Neural cell (in vitro differentiated cells): ENCODE data around the gene CCDC30. TPM values are rescaled to one million over a fixed set of nuclear protein-coding genes. Genes with fewer than 3 reads are reported as not detected.

ENCODE experiments used
- H2AFZ ChIP-seq: fragments of 200-600, 300-800 bp; sonication (generic), shearing (Covaris generic); 2 replicates; pipeline ENCODE4 v1.6.0; 2014; ENCODE audit warnings: low read depth, mild to moderate bottlenecking, antibody characterized with exemption, low read length, moderate library complexity
- H3F3A ChIP-seq: fragments of 200-600 bp; shearing (Covaris generic); 2 replicates; pipeline ENCODE4 v1.6.1; 2016; ENCODE audit warnings: mild to moderate bottlenecking, moderate library complexity, mixed read lengths, antibody characterized with exemption, low read length; ENCODE audit not compliant: insufficient read depth, poor library complexity, severe bottlenecking
- H3K27ac ChIP-seq: fragments of 200-600, 300-800 bp; sonication (generic), shearing (Covaris generic); 2 replicates; pipeline ENCODE4 v1.5.1; 2014; ENCODE audit warnings: mild to moderate bottlenecking, low read length, moderate library complexity
- H3K27me3 ChIP-seq: fragments of 300-800, 200-600 bp; sonication (generic), shearing (Covaris generic); 2 replicates; pipeline ENCODE4 v1.6.0; 2014; ENCODE audit warnings: mild to moderate bottlenecking, low read depth, low read length, moderate library complexity; ENCODE audit not compliant: insufficient read depth
- H3K36me3 ChIP-seq: fragments of 300-800, 200-600 bp; sonication (generic), shearing (Covaris generic); 2 replicates; pipeline ENCODE4 v1.5.1; 2014; ENCODE audit warnings: mild to moderate bottlenecking, antibody characterized with exemption, low read length, moderate library complexity; ENCODE audit not compliant: insufficient read depth
- H3K4me2 ChIP-seq: fragments of 300-800, 200-600 bp; sonication (generic), shearing (Covaris generic); 2 replicates; pipeline ENCODE4 v1.6.0; 2014; ENCODE audit warnings: mild to moderate bottlenecking, low read length
- H3K4me3 ChIP-seq: fragments of 300-800, 200-600 bp; sonication (generic), shearing (Covaris generic); 2 replicates; pipeline ENCODE4 v1.5.1; 2014; ENCODE audit warnings: mild to moderate bottlenecking, low read length, moderate library complexity
- H3K79me2 ChIP-seq: fragments of 200-600 bp; shearing (Covaris generic); replicated peaks from 2 replicates; pipeline ENCODE4 v1.6.0; 2014; ENCODE audit warnings: mild to moderate bottlenecking, low read length, moderate library complexity; ENCODE audit not compliant: insufficient read depth
- H3K9ac ChIP-seq: fragments of 300-800, 200-600 bp; sonication (generic), shearing (Covaris generic); 2 replicates; pipeline ENCODE4 v1.6.1; 2016; ENCODE audit warnings: mild to moderate bottlenecking, low read length, mixed read lengths
- H3K9me2 ChIP-seq: fragments of 200-600 bp; shearing (Covaris generic); 2 replicates; pipeline ENCODE4 v1.6.1; 2016; ENCODE audit warnings: mild to moderate bottlenecking, low read length, mixed read lengths; ENCODE audit not compliant: insufficient read depth
- H3K9me3 ChIP-seq: fragments of 200-600, 300-800 bp; sonication (generic), shearing (Covaris generic); 2 replicates; pipeline ENCODE4 v1.6.1; 2016; ENCODE audit warnings: mild to moderate bottlenecking, mixed run types, low read length, moderate library complexity, mixed read lengths
- H4K20me1 ChIP-seq: fragments of 200-600 bp; shearing (Covaris generic); 2 replicates; pipeline ENCODE4 v1.6.1; 2016; ENCODE audit warnings: mild to moderate bottlenecking, mixed run types; ENCODE audit not compliant: insufficient read depth
- EP300 ChIP-seq: fragments of 450-650 bp; conservative IDR thresholded peaks from 2 replicates; pipeline ENCODE4 v1.6.1; 2014; ENCODE audit warnings: antibody characterized with exemption, mild to moderate bottlenecking, moderate library complexity; ENCODE audit not compliant: poor library complexity, severe bottlenecking
- MXI1 ChIP-seq: fragments of 450-650 bp; conservative IDR thresholded peaks from 2 replicates; pipeline ENCODE4 v1.6.1; 2014; ENCODE audit warnings: antibody characterized with exemption, mild to moderate bottlenecking; ENCODE audit not compliant: poor library complexity, severe bottlenecking
- POLR2AphosphoS5 ChIP-seq: IDR thresholded peaks from 2 replicates; pipeline ENCODE4 v1.6.1; 2012
- RAD21 ChIP-seq: fragments of 450-650 bp; conservative IDR thresholded peaks from 2 replicates; pipeline ENCODE4 v1.6.1; 2014; ENCODE audit warnings: antibody characterized with exemption, mild to moderate bottlenecking, moderate library complexity
- SMC3 ChIP-seq: fragments of 450-650 bp; conservative IDR thresholded peaks from 2 replicates; pipeline ENCODE4 v1.6.1; 2014; ENCODE audit warnings: antibody characterized with exemption, mild to moderate bottlenecking, moderate library complexity; ENCODE audit not compliant: poor library complexity
- TAF1 ChIP-seq: IDR thresholded peaks from 2 replicates; pipeline ENCODE4 v1.6.1; 2012; ENCODE audit warnings: low read depth
- polyA plus RNA-seq: library from polyadenylated mRNA; depleted of rRNA; stranded (reverse); fragments of >200 nt; gene quantifications from 2 replicates; pipeline ENCODE4 v1.2.3, GENCODE V29; 2014
- TF ChIP-seq, protein P1 (sequence below): fragments of 450-650 bp; IDR thresholded peaks from 2 replicates; pipeline ENCODE4 v1.5.1; 2014; ENCODE audit warnings: antibody characterized with exemption, mild to moderate bottlenecking, moderate library complexity; ENCODE audit not compliant: poor library complexity, severe bottlenecking
- TF ChIP-seq, protein P2 (sequence below): IDR thresholded peaks from 2 replicates; pipeline ENCODE4 v1.6.1; 2012; ENCODE audit warnings: borderline replicate concordance

The CCDC30 gene
- polyA plus RNA-seq, 1 donor from 2014 or later = 13.2 TPM

DNA sequence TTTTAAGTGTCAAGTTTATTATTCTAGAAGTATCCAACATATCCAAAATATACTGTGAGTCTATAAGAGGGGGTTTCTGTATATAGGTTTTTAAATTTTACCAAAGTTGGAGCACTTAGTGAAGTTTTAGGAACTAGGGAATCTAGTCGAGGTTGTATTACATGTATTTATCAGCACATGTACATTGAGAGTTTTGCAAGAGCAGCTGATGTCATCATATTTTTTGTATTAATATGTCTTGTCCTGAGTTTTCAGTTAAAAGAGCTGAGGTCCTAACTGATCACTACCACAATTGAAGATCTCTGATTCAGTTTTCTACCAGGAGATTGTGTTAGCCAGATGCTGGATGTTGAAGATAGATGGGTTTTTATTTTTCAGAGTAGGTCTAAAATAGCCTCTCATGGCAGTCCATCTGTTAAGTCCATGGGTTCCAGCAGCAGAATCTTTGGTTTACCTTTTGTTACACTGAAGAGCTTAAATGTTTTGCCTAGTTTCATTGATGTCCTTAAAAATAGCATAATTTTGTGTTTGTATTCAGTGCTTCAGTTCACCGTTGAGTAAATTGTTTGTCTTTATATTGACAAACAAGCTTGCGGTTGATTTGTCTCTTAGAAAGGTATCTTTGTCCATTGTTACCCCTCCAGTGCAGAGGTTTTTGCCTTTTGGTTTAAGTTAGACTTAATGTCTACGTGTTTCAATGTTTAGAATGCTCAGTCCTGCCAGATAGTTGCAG lies 235.2 kb downstream of the CCDC30 start:
- no peak overlapping the region for H2AFZ ChIP-seq
- H4K20me1 ChIP-seq = no peaks in the 10 kb centered on the region
- H3K9ac ChIP-seq = no peak overlapping the region
- no peak overlapping the region for H3K4me2 ChIP-seq
- no peaks in the 10 kb centered on the region for H3K9me2 ChIP-seq
- no peaks in the 10 kb centered on the region for H3K9me3 ChIP-seq
- peaks cover 19% of the 10 kb centered on the region for H3K79me2 ChIP-seq
- peaks cover 20% of the 10 kb centered on the region for H3K36me3 ChIP-seq
- H3K27ac ChIP-seq = no peak overlapping the region
- no peaks in the 10 kb centered on the region for H3F3A ChIP-seq
- no peaks in the 10 kb centered on the region for H3K27me3 ChIP-seq
- H3K4me3 ChIP-seq = no peak overlapping the region
- TF ChIP-seq, protein P1, sequence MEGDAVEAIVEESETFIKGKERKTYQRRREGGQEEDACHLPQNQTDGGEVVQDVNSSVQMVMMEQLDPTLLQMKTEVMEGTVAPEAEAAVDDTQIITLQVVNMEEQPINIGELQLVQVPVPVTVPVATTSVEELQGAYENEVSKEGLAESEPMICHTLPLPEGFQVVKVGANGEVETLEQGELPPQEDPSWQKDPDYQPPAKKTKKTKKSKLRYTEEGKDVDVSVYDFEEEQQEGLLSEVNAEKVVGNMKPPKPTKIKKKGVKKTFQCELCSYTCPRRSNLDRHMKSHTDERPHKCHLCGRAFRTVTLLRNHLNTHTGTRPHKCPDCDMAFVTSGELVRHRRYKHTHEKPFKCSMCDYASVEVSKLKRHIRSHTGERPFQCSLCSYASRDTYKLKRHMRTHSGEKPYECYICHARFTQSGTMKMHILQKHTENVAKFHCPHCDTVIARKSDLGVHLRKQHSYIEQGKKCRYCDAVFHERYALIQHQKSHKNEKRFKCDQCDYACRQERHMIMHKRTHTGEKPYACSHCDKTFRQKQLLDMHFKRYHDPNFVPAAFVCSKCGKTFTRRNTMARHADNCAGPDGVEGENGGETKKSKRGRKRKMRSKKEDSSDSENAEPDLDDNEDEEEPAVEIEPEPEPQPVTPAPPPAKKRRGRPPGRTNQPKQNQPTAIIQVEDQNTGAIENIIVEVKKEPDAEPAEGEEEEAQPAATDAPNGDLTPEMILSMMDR = no peak
- TF ChIP-seq SMC3 = no peak
- TF ChIP-seq MXI1 = no peak
- no peak for TF ChIP-seq EP300

DNA sequence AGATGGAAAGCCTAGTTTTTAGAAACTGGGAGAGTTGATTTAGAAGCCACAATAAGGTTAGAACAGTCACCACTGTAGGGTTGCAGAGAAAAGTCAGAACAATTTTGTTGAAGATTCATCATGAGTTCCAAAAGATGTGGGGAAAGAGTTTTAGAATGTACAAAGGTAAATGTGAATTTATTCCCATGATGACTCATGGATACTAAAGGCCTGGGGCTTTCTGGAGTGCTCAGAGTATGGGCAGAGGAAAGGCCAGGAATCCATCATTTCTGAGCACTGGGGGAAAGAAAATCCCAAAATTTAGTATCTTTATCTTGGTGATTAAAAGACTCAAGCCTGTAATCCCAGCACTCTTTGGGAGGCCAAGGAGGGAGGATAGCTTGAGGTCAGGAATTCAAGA lies 236.9 kb downstream of the CCDC30 start:
- Histone ChIP-seq H3K9me2 (no peaks in the 10 kb centered on the region), H3K9ac (no peak overlapping the region), H4K20me1 (no peaks in the 10 kb centered on the region), H2AFZ (no peak overlapping the region), H3K4me2 (no peak overlapping the region), H3K36me3 (peaks cover 20% of the 10 kb centered on the region), H3K79me2 (peaks cover 6% of the 10 kb centered on the region), H3K27me3 (no peaks in the 10 kb centered on the region), H3F3A (no peaks in the 10 kb centered on the region), H3K4me3 (no peak overlapping the region), H3K27ac (no peak overlapping the region), H3K9me3 (no peaks in the 10 kb centered on the region)
- TF ChIP-seq POLR2AphosphoS5 (no peak), EP300 (no peak)
- TF ChIP-seq, protein P2, sequence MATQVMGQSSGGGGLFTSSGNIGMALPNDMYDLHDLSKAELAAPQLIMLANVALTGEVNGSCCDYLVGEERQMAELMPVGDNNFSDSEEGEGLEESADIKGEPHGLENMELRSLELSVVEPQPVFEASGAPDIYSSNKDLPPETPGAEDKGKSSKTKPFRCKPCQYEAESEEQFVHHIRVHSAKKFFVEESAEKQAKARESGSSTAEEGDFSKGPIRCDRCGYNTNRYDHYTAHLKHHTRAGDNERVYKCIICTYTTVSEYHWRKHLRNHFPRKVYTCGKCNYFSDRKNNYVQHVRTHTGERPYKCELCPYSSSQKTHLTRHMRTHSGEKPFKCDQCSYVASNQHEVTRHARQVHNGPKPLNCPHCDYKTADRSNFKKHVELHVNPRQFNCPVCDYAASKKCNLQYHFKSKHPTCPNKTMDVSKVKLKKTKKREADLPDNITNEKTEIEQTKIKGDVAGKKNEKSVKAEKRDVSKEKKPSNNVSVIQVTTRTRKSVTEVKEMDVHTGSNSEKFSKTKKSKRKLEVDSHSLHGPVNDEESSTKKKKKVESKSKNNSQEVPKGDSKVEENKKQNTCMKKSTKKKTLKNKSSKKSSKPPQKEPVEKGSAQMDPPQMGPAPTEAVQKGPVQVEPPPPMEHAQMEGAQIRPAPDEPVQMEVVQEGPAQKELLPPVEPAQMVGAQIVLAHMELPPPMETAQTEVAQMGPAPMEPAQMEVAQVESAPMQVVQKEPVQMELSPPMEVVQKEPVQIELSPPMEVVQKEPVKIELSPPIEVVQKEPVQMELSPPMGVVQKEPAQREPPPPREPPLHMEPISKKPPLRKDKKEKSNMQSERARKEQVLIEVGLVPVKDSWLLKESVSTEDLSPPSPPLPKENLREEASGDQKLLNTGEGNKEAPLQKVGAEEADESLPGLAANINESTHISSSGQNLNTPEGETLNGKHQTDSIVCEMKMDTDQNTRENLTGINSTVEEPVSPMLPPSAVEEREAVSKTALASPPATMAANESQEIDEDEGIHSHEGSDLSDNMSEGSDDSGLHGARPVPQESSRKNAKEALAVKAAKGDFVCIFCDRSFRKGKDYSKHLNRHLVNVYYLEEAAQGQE = no peak

DNA sequence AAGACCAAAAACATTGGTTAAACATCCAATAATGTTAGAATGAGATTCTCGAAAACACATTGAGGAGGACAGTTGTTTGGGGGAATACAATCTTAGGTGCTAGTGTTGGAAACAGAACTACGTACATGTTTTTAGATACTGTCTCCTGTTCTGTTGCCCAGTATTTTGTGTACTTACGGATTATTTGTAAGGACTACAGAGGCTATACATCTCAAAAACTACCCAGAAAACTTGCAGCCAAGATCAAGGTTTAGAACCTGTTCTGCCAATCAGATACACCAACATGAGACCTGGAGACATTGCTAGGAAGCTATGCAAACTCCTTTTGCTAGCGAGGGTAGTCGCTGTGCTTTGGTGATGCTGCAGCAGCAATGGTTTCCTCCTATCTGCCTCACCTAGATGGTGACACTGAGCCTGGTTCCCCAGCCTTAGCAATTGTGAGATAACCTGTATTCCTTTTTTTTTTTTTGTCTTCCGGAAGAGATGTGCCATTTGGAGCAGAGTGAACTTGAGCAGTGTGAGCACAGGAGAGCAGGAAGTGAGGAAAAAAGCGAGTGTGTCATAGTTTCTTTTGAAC lies 240.9 kb downstream of the CCDC30 start:
- H3K4me3 ChIP-seq = no peak overlapping the region
- H2AFZ ChIP-seq = no peak overlapping the region
- no peaks in the 10 kb centered on the region for H4K20me1 ChIP-seq
- no peak for TF ChIP-seq EP300
- no peak for TF ChIP-seq RAD21
- no peak for TF ChIP-seq SMC3
- TF ChIP-seq MXI1 = no peak
- TF ChIP-seq, protein P2 = no peak
- no peak for TF ChIP-seq POLR2AphosphoS5
- no peak for TF ChIP-seq TAF1
- no peaks in the 10 kb centered on the region for H3K9me2 ChIP-seq
- no peaks in the 10 kb centered on the region for H3K79me2 ChIP-seq
- no peaks in the 10 kb centered on the region for H3F3A ChIP-seq
- no peak overlapping the region for H3K27ac ChIP-seq
- no peak overlapping the region for H3K4me2 ChIP-seq
- H3K9me3 ChIP-seq = peaks cover 6% of the 10 kb centered on the region
- H3K27me3 ChIP-seq = no peaks in the 10 kb centered on the region
- no peak overlapping the region for H3K9ac ChIP-seq
- H3K36me3 ChIP-seq = no peaks in the 10 kb centered on the region
